Nephron progenitor cell (in vitro differentiated cells): ENCODE results near the gene GBE1.
"Not testable (repeated sequence)": the region's sequence is repeated elsewhere in the genome, so short reads cannot be mapped to it uniquely, and the experiment has no call there.

Experiments
- DNase-seq: peaks from one replicate; pipeline ENCODE4 v3.0.0; 2021
- H3K27ac Mint-ChIP-seq: 2 replicates; pipeline ENCODE4 v1.8.0; 2021; ENCODE audit warnings: mild to moderate bottlenecking, moderate library complexity, mixed read lengths
- H3K27me3 Mint-ChIP-seq: 2 replicates; pipeline ENCODE4 v1.8.0; 2021; ENCODE audit warnings: mild to moderate bottlenecking, low read depth, mixed read lengths; ENCODE audit not compliant: poor library complexity
- H3K36me3 Mint-ChIP-seq: 2 replicates; pipeline ENCODE4 v1.8.0; 2021; ENCODE audit warnings: low read depth, mixed read lengths
- H3K4me1 Mint-ChIP-seq: 2 replicates; pipeline ENCODE4 v1.8.0; 2021; ENCODE audit warnings: mixed read lengths
- H3K4me3 Mint-ChIP-seq: 2 replicates; pipeline ENCODE4 v1.8.0; 2021; ENCODE audit warnings: mild to moderate bottlenecking, moderate library complexity, mixed read lengths
- H3K9me3 Mint-ChIP-seq: 2 replicates; pipeline ENCODE4 v1.8.0; 2021; ENCODE audit warnings: mild to moderate bottlenecking, moderate library complexity, mixed read lengths
- CTCF ChIP-seq: fragments of 200-600 bp; sonication (generic); IDR thresholded peaks from 2 replicates; pipeline ENCODE4 v1.5.0; 2021; ENCODE audit warnings: antibody characterized with exemption

Gene GBE1

GRCh38 chr3:81770710-81771109 is 9.3 kb upstream of the GBE1 start:
- no peak overlapping the region for H3K27ac Mint-ChIP-seq
- DNase-seq: no peak

GRCh38 chr3:81769299-81769698 is 7.9 kb upstream of the GBE1 start:
- peaks cover 4% of the 10 kb centered on the region for H3K27me3 Mint-ChIP-seq
- no peak for TF ChIP-seq CTCF
- H3K27ac Mint-ChIP-seq: no peak overlapping the region
- H3K4me1 Mint-ChIP-seq: peaks cover 4% of the 10 kb centered on the region
- H3K9me3 Mint-ChIP-seq: no peaks in the 10 kb centered on the region
- H3K36me3 Mint-ChIP-seq: no peaks in the 10 kb centered on the region
- H3K4me3 Mint-ChIP-seq: no peak overlapping the region
- no peak for DNase-seq

More at GRCh38 chr3:81770710-81771109, 9.3 kb upstream of the GBE1 start:
- H3K27me3 Mint-ChIP-seq: peaks cover 4% of the 10 kb centered on the region
- no peak overlapping the region for H3K4me3 Mint-ChIP-seq
- H3K36me3 Mint-ChIP-seq: no peaks in the 10 kb centered on the region
- no peak for TF ChIP-seq CTCF
- H3K4me1 Mint-ChIP-seq: peaks cover 4% of the 10 kb centered on the region
- H3K9me3 Mint-ChIP-seq: no peaks in the 10 kb centered on the region

GRCh38 chr3:81767250-81767859 is 5.9 kb upstream of the GBE1 start:
- H3K36me3 Mint-ChIP-seq, H3K4me3 Mint-ChIP-seq, DNase-seq, H3K9me3 Mint-ChIP-seq, H3K27ac Mint-ChIP-seq, H3K27me3 Mint-ChIP-seq: not testable (repeated sequence)
- H3K4me1 Mint-ChIP-seq: peaks cover 22% of the 10 kb centered on the region

GRCh38 chr3:81765400-81765799 is 4.0 kb upstream of the GBE1 start:
- no peak overlapping the region for H3K27ac Mint-ChIP-seq
- H3K9me3 Mint-ChIP-seq: no peaks in the 10 kb centered on the region
- peaks cover 2% of the 10 kb centered on the region for H3K27me3 Mint-ChIP-seq
- H3K36me3 Mint-ChIP-seq: peaks cover under 1% of the 10 kb centered on the region
- no peak for DNase-seq
- H3K4me1 Mint-ChIP-seq: peaks cover 36% of the 10 kb centered on the region
- H3K4me3 Mint-ChIP-seq: no peak overlapping the region
- no peak for TF ChIP-seq CTCF

DNA sequence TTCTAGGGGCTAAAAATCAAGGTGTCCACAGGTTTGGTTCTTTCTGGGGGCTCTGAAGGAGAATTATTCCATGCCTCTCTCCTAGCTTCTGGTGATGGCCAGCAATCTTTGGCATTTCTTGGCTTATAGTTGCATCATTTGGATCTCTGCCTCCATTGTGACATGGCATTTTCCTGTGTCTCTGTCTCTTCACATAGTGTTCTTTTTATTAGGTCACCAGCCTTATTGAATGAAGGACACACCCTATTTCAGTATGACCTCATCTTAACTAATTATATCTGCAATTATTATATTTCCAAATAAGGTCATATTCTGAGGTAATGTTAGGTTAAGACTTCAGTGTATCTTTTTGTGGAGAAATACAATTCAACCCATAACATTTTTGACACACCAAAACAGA is 3.2 kb upstream of the GBE1 start:
- no peak overlapping the region for H3K4me3 Mint-ChIP-seq
- H3K27ac Mint-ChIP-seq: no peak overlapping the region
- peaks cover 43% of the 10 kb centered on the region for H3K4me1 Mint-ChIP-seq
- DNase-seq: no peak
- no peak for TF ChIP-seq CTCF
- no peaks in the 10 kb centered on the region for H3K9me3 Mint-ChIP-seq
- H3K27me3 Mint-ChIP-seq: peaks cover 2% of the 10 kb centered on the region
- H3K36me3 Mint-ChIP-seq: peaks cover 8% of the 10 kb centered on the region

DNA sequence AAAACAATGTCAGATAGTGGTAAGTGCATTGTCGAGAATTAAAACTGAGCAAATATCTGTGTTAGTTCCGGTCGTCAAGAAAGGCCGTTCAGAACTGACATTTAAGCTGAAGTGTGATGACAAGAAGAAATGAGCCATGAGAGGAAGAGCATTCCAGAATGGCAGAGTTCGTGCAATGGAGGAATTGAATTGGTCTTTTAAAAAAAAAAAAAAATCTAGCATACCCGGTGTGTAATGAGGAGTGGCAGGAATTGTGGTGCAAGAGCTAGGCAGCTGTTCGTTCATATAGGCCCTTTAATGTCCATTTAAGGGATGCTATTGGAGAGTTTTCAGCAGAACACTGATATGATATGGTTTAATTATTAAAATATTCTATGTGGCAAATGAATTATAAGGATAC is 2.6 kb upstream of the GBE1 start:
- Mint-ChIP-seq H3K27ac (no peak overlapping the region), H3K9me3 (peaks cover under 1% of the 10 kb centered on the region), H3K36me3 (peaks cover 15% of the 10 kb centered on the region)

More for the DNA sequence above, 2.6 kb upstream of the GBE1 start:
- Mint-ChIP-seq H3K27me3 (peaks cover 2% of the 10 kb centered on the region), H3K4me3 (no peak overlapping the region), H3K4me1 (peaks cover 43% of the 10 kb centered on the region)
- DNase-seq: no peak
- TF ChIP-seq CTCF: no peak
